MCF 10A (cell line): ENCODE measurements around the gene GOLPH3. TPM values are rescaled to one million over a fixed set of nuclear protein-coding genes. Genes with fewer than 3 reads are reported as not detected.

Experiments used
- BruUV-seq: library from RNA; stranded (reverse); fragments of 400-500 nt; replicated peaks from 2 replicates; lab custom pipeline; 2021; lab: Mats Ljungman, UMichigan
- CTCF ChIA-PET: fragments of 300-600 bp; sonication (Branson Sonifier 250); formaldehyde crosslinking; extraction: SDS; loops from one replicate; lab custom pipeline; 2021; ENCODE audit warnings: antibody characterized with exemption, inconsistent platforms; lab: Yijun Ruan, JAX
- POLR2A ChIA-PET: fragments of 300-600, 350-650 bp; sonication (Branson Sonifier 250); formaldehyde crosslinking; extraction: SDS; loops from one replicate; lab custom pipeline; 2020; ENCODE audit warnings: antibody characterized with exemption, inconsistent platforms; lab: Yijun Ruan, JAX
- DNase-seq: peaks from one replicate; pipeline ENCODE4 v3.0.0-alpha.2; 2018; ENCODE audit not compliant: unreplicated experiment
- H3K27ac Mint-ChIP-seq: one replicate; pipeline ENCODE4 v1.8.0; 2022; ENCODE audit warnings: mild to moderate bottlenecking, low read depth, mixed read lengths; ENCODE audit not compliant: unreplicated experiment
- H3K27me3 Mint-ChIP-seq: one replicate; pipeline ENCODE4 v1.8.0; 2022; ENCODE audit warnings: mixed read lengths; ENCODE audit not compliant: insufficient read depth, unreplicated experiment
- H3K36me3 Mint-ChIP-seq: one replicate; pipeline ENCODE4 v1.8.0; 2022; ENCODE audit warnings: mild to moderate bottlenecking, moderate library complexity, mixed read lengths; ENCODE audit not compliant: insufficient read depth, unreplicated experiment
- H3K4me1 Mint-ChIP-seq: one replicate; pipeline ENCODE4 v1.8.0; 2022; ENCODE audit warnings: mixed read lengths; ENCODE audit not compliant: insufficient read depth, unreplicated experiment
- H3K4me3 Mint-ChIP-seq: one replicate; pipeline ENCODE4 v1.8.0; 2022; ENCODE audit warnings: mild to moderate bottlenecking, moderate library complexity, mixed read lengths; ENCODE audit not compliant: unreplicated experiment
- H3K9me3 Mint-ChIP-seq: one replicate; pipeline ENCODE4 v1.8.0; 2022; ENCODE audit warnings: mixed read lengths; ENCODE audit not compliant: unreplicated experiment
- CTCF ChIP-seq: fragments of 200-600 bp; IDR thresholded peaks from one replicate; pipeline ENCODE4 v1.8.0; 2022; ENCODE audit warnings: antibody characterized with exemption, mild to moderate bottlenecking; ENCODE audit not compliant: unreplicated experiment
- intact Hi-C: fragments of 100-400 bp; cut with micrococcal nuclease; formaldehyde crosslinking; loops from 2 replicates; pipeline ENCODE4 v1.14.1; 2022
- total RNA-seq: library from RNA; stranded (reverse); gene quantifications from 2 replicates; pipeline ENCODE4 v1.2.3, GENCODE V29; 2022

Gene GOLPH3
- total RNA-seq, 1 experiment from 2014 or later = 89.6 TPM

GRCh38 chr5:32195265-32195664, 21.1 kb upstream of the GOLPH3 start:
- no peak for DNase-seq
- BruUV-seq = no TSS peak
- TF ChIP-seq CTCF = no peak
- H3K4me1 Mint-ChIP-seq = peaks cover 13% of the 10 kb centered on the region
- no peak overlapping the region for H3K27ac Mint-ChIP-seq
- H3K9me3 Mint-ChIP-seq = no peaks in the 10 kb centered on the region
- H3K36me3 Mint-ChIP-seq = no peaks in the 10 kb centered on the region
- H3K4me3 Mint-ChIP-seq = no peak overlapping the region
- POLR2A ChIA-PET = no interaction called here
- intact Hi-C loops = no loop called here
- CTCF ChIA-PET = interaction anchor here (0.6 kb wide), 1 partner anchor 91 kb away, joined by 3 read pairs; no protein-coding TSS in a partner anchor
- H3K27me3 Mint-ChIP-seq = peaks cover 9% of the 10 kb centered on the region

DNA sequence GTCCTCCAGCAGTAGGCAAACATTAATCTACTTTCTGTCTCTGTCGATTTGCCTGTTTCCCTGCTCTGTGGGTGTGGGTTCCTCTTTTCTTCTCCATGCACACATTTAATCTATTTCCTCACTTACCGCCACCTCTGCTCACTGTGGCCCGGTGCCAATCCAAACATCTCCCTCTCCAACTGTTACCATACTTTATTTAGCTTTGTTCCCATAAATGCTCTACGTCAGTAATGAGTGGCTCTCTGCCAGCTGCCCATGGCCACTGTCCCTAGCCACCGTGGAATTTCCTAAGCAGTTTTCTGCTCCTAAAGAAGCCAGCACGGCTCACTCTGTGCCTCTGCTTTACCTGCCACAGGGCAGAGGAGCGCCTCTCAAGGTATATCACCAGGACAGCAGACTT, 19.5 kb upstream of the GOLPH3 start:
- BruUV-seq = no TSS peak
- DNase-seq = peak; percentile 96
- ChIA-PET CTCF (interaction anchor here (0.6 kb wide), 1 partner anchor 113 kb away, joined by 4 read pairs; no protein-coding TSS in a partner anchor), POLR2A (interaction anchor here (0.6 to 1.2 kb wide), 4 partner anchors 19 to 48 kb away, joined by 3 to 12 read pairs (median 3); partner anchors contain the start of gene GOLPH3)
- Mint-ChIP-seq H3K9me3 (no peaks in the 10 kb centered on the region), H3K27me3 (peaks cover 9% of the 10 kb centered on the region), H3K4me1 (peaks cover 10% of the 10 kb centered on the region), H3K36me3 (no peaks in the 10 kb centered on the region), H3K27ac (no peak overlapping the region), H3K4me3 (peak overlapping the region; percentile 52)
- no peak for TF ChIP-seq CTCF
- intact Hi-C loops = no loop called here

DNA sequence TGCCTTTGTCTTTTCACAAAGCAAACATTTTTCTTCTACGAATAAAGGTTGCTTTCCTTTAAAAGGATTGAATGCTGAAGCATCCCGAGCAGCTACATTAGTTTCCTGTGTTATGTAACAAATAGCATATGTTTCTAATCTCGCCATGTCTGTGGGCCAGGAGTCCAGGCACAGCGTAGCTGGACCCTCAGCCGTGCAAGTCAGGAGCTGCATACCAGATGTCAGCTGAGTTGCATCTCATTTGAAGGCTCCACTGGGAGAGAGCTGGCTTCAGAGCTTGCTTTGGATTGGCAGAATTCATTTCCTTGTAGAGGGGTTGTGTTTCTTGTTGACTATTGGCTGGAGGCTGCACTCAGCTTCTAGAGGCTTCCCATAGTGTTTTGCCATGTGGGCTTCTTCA, 16.0 kb upstream of the GOLPH3 start:
- ChIA-PET CTCF (interaction anchor here (0.6 to 0.8 kb wide), 2 partner anchors 22 to 42 kb away, joined by 3 to 6 read pairs; no protein-coding TSS in a partner anchor), POLR2A (interaction anchor here (1.1 kb wide), 1 partner anchor 15 kb away, joined by 3 read pairs; no protein-coding TSS in a partner anchor)
- no peaks in the 10 kb centered on the region for H3K27me3 Mint-ChIP-seq
- peaks cover 10% of the 10 kb centered on the region for H3K4me1 Mint-ChIP-seq
- no peaks in the 10 kb centered on the region for H3K36me3 Mint-ChIP-seq
- no peak for TF ChIP-seq CTCF
- no peak overlapping the region for H3K4me3 Mint-ChIP-seq
- no peak overlapping the region for H3K27ac Mint-ChIP-seq
- DNase-seq = no peak
- BruUV-seq = no TSS peak
- intact Hi-C loops = no loop called here
- no peaks in the 10 kb centered on the region for H3K9me3 Mint-ChIP-seq

DNA sequence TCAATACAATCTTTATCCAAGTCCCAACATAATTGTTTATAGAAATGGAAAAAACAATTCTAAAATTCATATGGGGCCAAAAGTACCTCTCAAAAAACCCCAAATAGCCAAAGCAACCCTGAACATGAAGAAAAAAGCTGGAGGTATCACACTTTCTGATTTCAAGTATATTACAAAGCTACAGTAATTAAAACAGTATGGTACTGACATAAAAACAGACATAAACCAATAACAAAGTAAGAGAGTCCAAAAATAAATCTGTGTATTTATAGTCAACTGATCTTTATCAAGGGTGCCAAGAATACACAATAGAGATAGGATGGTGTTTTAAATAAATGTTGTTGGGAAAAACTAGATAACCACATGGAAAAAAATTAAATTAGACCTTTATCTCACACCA, 13.6 kb upstream of the GOLPH3 start:
- no peak overlapping the region for H3K4me3 Mint-ChIP-seq
- no TSS peak for BruUV-seq
- intact Hi-C loops = no loop called here
- no peaks in the 10 kb centered on the region for H3K36me3 Mint-ChIP-seq
- no peaks in the 10 kb centered on the region for H3K27me3 Mint-ChIP-seq
- no peak overlapping the region for H3K27ac Mint-ChIP-seq
- DNase-seq = no peak
- no peaks in the 10 kb centered on the region for H3K4me1 Mint-ChIP-seq
- no peak for TF ChIP-seq CTCF
- H3K9me3 Mint-ChIP-seq = no peaks in the 10 kb centered on the region
- CTCF ChIA-PET = no interaction called here
- POLR2A ChIA-PET = interaction anchor here (1.0 kb wide), 1 partner anchor 13 kb away, joined by 3 read pairs; no protein-coding TSS in a partner anchor
